Fibroblast of skin of right biceps (primary cell): Measurements from ENCODE around the gene IRGC.
"Not testable (repeated sequence)": the region's sequence is repeated elsewhere in the genome, so short reads cannot be mapped to it uniquely, and the experiment has no call there.

Experiments
- DNase-seq: peaks from one replicate; pipeline ENCODE4 v3.0.0-alpha.2; 2013

Gene IRGC

GRCh38 chr19:43715776-43716175 is at the start of gene IRGC:
Gene IRGC (plus strand): TSS chr19:43716076. CDS start chr19:43718559, 2,483 bp downstream.
- no peak for DNase-seq

GRCh38 chr19:43667126-43667875 is 48.6 kb upstream of the IRGC start:
- no peak for DNase-seq

- DNase-seq, result no peak
Measured at GRCh38 chr19:43667876-43668405, 47.9 kb upstream of the IRGC start.

- DNase-seq, result peak; percentile 99
Measured at GRCh38 chr19:43668406-43669109, 47.3 kb upstream of the IRGC start.

- no peak for DNase-seq
Measured at GRCh38 chr19:43672061-43672679, 43.7 kb upstream of the IRGC start.

GRCh38 chr19:43673637-43674036 is 42.2 kb upstream of the IRGC start:
- no peak for DNase-seq

- no peak for DNase-seq
Measured at GRCh38 chr19:43674183-43674582, 41.7 kb upstream of the IRGC start.

GRCh38 chr19:43674596-43674995 is 41.3 kb upstream of the IRGC start:
- DNase-seq, result peak; percentile 40

- peak; percentile 69 for DNase-seq
Measured at GRCh38 chr19:43675269-43675879, 40.5 kb upstream of the IRGC start.

GRCh38 chr19:43675906-43676305 is 40.0 kb upstream of the IRGC start:
- no peak for DNase-seq

GRCh38 chr19:43678512-43679261 is 37.2 kb upstream of the IRGC start:
- peak; percentile 46 for DNase-seq

- no peak for DNase-seq
Measured at GRCh38 chr19:43681821-43682220, 34.1 kb upstream of the IRGC start.

- DNase-seq, result not testable (repeated sequence)
Measured at GRCh38 chr19:43682269-43682668, 33.6 kb upstream of the IRGC start.

GRCh38 chr19:43682824-43683661 is 32.8 kb upstream of the IRGC start:
- no peak for DNase-seq

- DNase-seq, result no peak
Measured at GRCh38 chr19:43683905-43684304, 32.0 kb upstream of the IRGC start.

GRCh38 chr19:43684326-43684725 is 31.6 kb upstream of the IRGC start:
- DNase-seq, result no peak

- DNase-seq, result no peak
Measured at GRCh38 chr19:43687660-43687997, 28.2 kb upstream of the IRGC start.

GRCh38 chr19:43688059-43688701 is 27.7 kb upstream of the IRGC start:
- DNase-seq, result no peak

GRCh38 chr19:43690444-43690843 is 25.4 kb upstream of the IRGC start:
- DNase-seq, result no peak

GRCh38 chr19:43690890-43691289 is 25.0 kb upstream of the IRGC start:
- no peak for DNase-seq

- no peak for DNase-seq
Measured at GRCh38 chr19:43691755-43692154, 24.1 kb upstream of the IRGC start.
